RCC 7860 (cell line): Measurements from ENCODE around the gene KLHL10.

Experiments used
- DNase-seq: peaks from one replicate; pipeline ENCODE4 v3.0.0-alpha.2; 2015; ENCODE audit warnings: low spot score
- FAIRE-seq: peaks from 2 replicates; lab custom pipeline; 2012; peaks lifted over from hg19 to GRCh38; lab: Jason Lieb, UNC

Gene KLHL10

GRCh38 chr17:41892021-41892376 lies 54.4 kb downstream of the KLHL10 start:
- no peak for FAIRE-seq
- DNase-seq, result no peak

- no peak for DNase-seq
- no peak for FAIRE-seq
These were observed 55.8 kb downstream of the KLHL10 start for GRCh38 chr17:41893384-41893783.

DNA sequence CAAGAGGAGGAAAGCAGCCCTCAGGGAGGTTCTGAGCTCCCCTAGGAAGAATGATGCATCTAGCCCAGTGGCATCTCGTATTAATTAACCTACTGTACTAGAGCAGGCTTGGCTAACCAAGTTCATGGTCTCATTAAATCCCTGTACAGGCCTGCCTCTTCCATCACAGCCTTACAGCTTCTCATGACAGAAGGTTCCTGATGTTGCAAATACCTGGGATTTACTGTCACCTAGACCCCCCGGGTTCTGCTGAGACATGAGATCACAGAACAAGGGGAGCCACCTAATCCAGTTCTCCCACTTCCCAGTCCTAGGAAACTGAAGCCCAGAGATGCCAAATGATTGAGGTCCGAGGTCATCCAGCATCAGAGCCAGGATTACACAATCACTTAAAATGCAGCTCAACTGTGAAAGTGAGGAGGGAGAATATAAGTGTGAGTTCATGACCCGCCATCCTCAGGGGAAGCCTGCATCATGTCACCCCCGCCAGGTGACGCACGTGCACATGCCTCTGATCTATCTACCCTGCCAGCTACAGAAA lies 57.2 kb downstream of the KLHL10 start:
- peak; percentile 90 for DNase-seq
- peak; percentile 89 for FAIRE-seq

GRCh38 chr17:41895617-41896016 lies 58.0 kb downstream of the KLHL10 start:
- FAIRE-seq (no peak), DNase-seq (no peak)

- FAIRE-seq, result no peak
- DNase-seq, result no peak
These were observed 59.1 kb downstream of the KLHL10 start for GRCh38 chr17:41896726-41897125.
